Stimulated activated CD8-positive, alpha-beta memory T cell treated with anti-CD3 and anti-CD28 coated beads, Interleukin-7, amount 100 ng/mL, for 24 hours (primary cell): ENCODE results near the gene CLIP1.

Experiments
- DNase-seq: peaks from one replicate; pipeline ENCODE4 v3.0.0-alpha.2; 2020; ENCODE audit warnings: low read depth

The CLIP1 gene

GRCh38 chr12:122245553-122245952 is 176.9 kb downstream of the CLIP1 start:
- DNase-seq, result no peak

- DNase-seq, result no peak
Observed at GRCh38 chr12:122244565-122245371, 177.7 kb downstream of the CLIP1 start.

GRCh38 chr12:122243965-122244364 is 178.5 kb downstream of the CLIP1 start:
- DNase-seq, result no peak

GRCh38 chr12:122238861-122239260 is 183.6 kb downstream of the CLIP1 start:
- no peak for DNase-seq

- no peak for DNase-seq
Observed at GRCh38 chr12:122235741-122236140, 186.7 kb downstream of the CLIP1 start.

- no peak for DNase-seq
Observed at GRCh38 chr12:122232691-122233090, 189.8 kb downstream of the CLIP1 start.

GRCh38 chr12:122230798-122231197 is 191.7 kb downstream of the CLIP1 start:
- DNase-seq, result no peak

GRCh38 chr12:122228092-122228491 is 194.4 kb downstream of the CLIP1 start:
- DNase-seq, result no peak

- DNase-seq, result peak; percentile 25
Observed at GRCh38 chr12:122227341-122227740, 195.1 kb downstream of the CLIP1 start.

GRCh38 chr12:122226366-122227125 is 195.9 kb downstream of the CLIP1 start:
- no peak for DNase-seq

GRCh38 chr12:122225683-122226365 is 196.6 kb downstream of the CLIP1 start, which contains the start of gene DIABLO:
DIABLO (minus strand) TSS chr12:122226052; CDS start chr12:122226014, 38 bp downstream.
- DNase-seq, result peak; percentile 99
